Stimulated activated CD8-positive, alpha-beta memory T cell treated with anti-CD3 and anti-CD28 coated beads, Interleukin-4, amount 100 ng/mL, for 24 hours (primary cell): ENCODE results near the gene MRPS34.

Experiments
- DNase-seq: peaks from one replicate; pipeline ENCODE4 v3.0.0-alpha.2; 2020; ENCODE audit warnings: low read depth

Gene MRPS34

DNA sequence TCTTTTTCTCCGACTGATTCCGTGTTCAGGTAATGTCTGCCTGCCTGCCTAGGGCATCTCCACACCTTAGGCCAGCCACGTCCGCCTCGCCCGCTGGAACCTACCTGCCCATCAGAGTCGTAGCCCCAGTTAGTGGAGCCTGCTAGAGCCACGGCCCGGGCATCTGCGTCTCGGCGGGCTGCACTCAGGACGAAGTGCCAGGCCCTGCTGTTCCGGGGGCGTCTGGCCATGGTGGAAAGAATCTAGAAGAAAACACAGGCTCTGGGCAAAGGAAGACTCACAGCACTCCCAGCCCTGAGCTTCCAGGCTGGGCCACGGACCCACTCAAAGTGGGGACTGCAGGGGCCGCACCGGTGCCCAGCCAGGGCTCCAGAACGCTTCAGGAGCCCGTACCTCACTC lies 8.3 kb upstream of the MRPS34 start:
- no peak for DNase-seq

DNA sequence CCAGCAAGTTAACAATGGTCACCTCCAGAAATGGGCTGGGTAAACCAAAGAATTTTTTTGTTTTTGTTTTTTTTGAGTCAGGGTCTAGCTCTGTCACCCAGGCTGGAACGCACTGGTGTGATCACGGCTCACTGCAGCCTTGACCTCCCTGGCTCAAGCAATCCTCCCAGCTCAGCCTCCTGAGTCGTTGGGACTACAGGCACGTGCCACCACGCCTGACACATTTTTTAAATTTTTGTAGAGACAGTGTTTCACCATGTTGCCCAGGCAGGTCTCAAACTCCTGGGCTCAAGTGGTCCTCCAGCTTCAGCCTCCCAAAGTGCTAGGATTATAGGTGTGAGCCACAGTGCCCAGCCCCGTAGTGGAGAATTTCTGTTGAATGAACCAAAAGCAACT lies 7.7 kb upstream of the MRPS34 start:
- DNase-seq = no peak

DNA sequence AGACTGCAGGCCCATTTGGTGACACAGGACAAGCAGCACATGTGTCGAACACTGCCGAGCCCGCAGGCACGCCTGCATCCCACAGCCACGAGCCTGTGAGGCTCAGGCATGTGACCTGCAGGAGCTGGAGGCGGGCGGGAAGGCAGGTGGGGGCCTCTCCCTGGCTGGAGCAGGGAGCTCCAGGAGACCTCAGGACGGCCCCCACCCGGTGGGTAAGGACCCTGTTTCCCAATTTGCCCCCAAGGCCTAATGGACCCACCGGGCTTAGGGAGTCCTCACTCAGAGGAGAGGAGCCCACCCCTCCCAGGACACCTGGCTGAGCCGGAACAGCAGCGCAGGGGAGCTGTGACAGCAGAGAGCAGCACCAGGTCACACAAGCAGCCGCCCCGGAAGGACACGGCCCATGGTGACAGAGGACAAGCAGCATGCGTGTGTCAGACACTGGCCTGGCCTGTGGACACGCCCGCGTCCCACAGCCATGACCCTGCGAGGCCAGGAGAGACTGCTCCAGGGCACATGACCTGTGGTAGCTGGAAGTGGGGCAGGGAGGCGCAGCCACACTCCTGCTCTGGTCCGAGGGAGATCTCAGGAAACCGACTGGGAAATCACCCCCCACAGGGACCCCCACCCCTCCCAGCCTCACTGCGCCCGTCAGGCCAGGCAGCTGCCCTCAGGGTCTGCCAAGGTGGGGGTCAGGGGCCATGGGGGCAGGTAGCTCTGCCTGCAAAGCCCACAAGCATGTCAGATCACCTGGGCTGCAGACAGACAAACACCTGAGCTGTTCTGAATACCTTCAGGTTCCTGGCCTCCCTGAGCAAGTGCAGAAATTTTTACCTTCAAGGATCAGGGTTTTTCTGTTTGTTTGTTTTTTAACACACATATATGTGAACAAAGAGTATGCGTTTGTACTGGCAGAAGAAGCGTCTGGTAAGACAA lies 7.1 kb upstream of the MRPS34 start:
- DNase-seq = no peak

DNA sequence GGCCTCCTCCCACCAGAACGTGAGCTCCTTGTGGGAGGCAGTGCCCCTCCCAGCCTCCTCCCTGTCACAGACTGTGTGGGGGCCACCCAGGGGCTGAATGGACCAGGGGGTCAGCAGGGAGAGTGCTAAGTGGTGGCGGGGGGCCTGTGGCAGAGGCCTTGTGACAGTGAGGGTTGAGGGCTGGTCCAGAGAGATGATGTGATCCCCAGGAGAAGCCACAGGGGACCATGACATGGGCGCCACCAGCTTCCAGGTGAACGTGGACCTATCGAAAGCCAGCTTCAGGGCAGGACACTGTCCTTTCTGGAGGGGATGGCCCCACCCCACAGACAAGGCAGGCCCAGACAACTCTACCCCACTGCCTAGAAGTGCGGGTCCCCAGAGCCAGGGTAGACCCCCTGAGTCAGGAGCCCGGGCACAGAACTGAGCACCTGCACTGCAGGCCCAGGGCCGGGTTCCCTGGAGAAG lies 6.3 kb upstream of the MRPS34 start:
- DNase-seq = no peak

DNA sequence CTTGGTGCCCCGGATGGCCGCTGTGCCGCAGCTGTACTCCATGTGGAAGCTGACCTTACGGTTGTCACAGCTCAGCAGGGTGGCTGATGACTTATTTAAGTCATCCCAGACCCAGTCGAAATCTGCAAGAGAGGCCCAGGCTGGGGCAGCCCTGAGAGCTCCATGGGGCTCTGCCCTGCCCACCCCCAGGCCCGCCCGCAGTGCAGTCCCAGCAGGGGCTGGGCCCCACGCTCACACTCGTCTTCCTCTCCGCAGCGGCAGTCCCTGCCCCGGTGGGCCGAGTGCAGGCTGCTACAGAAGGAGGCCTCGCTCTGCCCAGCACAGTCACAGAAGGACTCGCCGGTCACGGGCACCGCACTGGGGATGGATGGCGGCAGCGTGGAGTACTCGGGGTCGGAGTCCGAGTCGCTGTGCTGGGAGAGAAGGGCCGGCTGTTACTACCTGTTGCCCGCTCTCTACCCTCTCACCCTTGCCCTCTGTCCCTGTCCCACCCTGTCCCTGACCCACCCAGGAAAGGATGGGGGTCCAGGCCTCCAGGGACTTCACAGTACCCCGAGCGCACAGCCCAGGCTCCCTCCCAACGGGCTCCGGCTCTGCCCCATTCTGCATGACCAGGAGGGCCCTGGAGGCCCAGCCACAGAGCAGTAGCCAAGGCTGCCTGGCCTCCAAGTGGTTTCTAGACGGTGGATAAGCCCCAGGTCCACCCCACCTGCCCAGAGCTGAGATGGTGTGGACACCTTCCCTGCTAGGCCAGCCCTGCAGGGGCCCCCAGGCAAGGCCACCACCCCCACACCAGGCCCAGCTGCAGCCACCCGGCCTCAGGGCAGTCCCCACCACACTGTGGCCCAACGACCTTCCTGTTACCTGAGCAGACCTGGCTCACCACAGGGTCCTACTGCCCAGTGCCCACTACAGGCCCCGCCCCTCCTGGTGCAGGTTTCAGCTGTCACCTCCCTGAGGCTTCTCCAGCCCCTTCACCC lies 5.6 kb upstream of the MRPS34 start:
- no peak for DNase-seq

DNA sequence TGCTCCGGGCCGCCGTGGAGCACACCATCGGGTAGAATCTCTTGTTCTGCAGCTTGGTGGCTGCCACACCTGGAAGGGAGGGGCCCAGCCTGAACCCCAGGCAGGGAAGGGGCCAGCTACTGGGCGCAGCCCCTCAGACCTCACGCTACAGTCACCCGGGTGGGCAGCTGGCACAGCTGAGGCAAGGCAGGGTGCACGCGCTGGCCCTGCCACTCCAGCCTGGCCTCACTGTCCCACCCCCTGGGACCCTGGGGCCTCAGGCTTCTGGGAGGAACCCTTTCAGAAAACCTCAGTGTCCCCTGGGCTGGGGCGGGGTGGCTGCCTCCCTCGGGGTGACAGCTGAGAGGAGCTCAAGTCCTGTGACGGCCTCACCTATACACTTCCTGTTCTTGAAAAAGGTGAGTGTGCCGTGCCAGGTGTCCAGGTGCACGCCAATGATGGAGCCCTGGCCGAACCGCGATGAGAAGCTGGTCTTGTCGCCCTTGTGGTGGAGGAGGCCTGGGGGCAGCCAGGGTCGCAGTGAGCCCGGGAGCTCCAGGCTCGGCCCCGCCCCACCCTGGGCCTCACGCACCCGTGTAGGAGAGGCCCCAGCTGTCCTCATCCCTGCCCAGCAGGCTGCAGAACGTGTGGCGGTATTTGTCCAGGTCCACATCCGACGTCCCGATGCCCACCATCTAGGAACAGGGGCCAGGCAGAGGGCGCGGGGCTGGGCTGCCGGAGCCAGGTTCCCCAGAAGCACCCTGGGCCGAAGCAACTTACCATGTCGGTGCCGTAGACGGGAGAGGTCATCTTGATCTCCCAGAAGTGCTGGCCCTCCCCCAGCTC lies 4.7 kb upstream of the MRPS34 start:
- DNase-seq = no peak

DNA sequence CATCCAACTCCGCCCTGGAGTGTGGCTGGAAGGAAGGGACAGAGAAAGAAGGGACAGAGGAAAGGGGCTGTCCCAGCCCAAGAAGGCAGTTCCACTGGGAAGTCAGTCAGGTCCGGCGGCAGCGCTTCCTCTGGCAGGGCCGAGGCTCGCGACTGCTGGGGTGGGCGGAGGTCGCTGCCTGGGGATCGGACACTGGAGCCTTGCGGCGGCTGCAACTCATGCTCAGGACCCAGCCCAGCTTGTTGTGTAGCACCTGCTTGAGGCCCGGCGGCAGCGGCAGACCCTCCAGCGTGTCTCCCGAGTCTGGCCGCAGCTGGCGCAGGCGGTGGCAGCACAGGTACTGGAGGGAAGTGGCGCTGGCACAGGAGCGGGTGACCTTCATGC lies 4.0 kb upstream of the MRPS34 start:
- DNase-seq = no peak

DNA sequence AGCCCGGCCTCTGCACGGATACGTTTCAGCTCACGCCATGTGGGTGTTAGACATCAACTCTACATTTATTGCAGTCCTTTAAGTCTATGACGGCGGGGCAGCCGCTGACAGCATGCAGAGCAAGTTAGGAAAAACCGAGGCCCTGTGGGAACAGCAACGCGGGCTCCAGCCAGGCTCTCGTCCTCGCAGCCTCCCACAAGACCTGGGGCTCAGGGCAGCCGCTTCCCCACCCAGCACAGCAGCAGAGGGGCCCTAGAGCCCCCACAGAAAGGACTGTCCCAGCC lies 3.7 kb upstream of the MRPS34 start:
- no peak for DNase-seq

DNA sequence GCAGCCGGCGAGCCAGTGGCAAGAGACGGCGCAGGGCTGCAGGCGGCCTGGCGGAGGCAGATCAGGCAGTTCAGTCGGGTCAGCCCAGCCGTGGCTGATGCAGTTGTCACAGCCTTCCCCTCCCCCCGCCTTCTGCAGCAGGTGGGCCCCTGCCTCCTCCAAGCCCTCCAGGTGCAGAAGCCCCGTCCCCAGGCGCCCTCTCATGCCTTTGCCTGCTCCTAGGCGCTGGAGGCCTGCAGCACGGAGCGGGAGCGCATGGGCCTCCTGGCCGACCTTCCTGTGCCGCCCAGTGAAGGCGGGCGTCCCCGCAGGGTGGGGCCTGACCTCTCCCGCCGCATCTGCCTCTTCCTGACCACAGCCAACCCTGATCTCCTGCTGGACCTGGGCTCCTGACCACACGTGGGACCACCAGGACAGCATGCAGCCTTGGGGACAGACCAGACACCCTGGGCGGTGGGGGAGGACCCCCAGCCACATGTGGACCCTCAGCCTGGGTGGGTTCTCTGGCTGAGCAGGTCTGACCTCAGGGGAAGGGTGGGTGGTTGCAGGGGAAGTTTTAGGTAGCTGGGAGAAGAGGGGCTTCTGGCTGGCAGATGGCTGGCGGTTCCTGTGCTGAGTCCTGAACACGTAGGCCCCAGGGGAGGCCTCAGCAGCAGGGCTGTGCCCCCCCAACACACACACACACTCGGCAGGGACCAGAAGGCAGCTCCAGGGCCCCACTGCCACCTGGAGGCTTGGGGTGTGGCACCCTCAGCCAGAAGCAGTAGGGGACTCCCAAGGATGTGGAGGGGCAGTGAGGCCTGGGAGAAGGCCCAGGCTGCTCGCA lies 3.1 kb upstream of the MRPS34 start:
- DNase-seq = no peak

DNA sequence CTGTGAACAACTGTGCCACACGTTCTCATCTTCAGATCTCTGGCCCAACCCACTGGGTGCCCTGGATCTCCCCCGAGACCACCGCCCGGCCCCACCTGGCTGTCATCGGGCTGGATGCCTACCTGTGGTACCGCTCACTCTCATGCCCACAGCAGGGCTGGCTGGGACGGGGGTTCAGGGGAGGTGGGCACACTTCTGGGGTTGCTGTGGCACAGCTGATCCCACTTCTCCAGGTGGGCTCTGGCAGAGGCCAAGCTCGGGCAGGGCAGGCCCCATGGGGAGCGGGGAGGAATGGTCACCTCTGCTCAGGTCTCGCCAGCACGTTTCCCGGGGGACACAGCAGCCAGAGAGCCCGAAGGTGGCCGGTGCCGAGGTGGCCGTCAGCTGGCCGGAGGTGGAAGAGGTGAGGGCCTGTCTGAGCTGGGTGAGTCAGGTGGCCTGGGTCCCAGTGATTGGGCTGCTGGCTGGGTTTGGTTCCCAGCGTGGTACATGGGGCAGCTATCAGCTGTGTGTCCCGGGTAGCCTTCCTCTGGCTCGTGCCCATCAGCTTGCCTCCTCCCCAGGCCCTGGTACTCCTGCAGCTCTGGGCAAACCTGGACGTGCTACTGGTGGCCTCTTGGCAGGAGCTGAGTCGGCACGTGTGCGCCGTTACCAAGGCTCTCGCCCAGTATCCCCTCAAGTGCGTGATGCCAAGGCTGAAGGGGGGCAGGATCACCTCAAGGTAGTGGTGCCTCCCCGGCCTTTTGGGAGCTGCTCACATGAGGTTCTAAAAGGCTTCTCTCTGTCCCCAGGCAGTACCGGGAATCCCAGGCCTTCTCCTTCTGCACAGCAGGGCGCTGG lies 2.3 kb upstream of the MRPS34 start:
- no peak for DNase-seq

DNA sequence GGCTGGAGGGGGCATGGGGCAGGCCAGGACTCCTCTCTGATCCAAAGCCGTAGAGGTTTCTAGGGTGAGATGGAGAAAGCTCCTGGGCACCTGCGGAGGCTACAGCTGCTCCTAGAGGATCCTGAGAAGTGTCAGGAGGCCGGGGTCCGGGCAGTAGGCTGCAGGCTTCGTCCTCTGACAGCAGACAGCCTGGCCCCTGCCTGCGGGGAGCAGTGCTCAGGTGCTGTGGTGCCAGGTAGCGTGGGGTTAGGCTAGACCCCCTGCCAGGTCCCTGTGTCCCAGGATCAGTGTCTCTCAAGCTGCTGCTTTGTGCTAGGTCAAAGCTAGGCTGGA lies 1.5 kb upstream of the MRPS34 start:
- no peak for DNase-seq

DNA sequence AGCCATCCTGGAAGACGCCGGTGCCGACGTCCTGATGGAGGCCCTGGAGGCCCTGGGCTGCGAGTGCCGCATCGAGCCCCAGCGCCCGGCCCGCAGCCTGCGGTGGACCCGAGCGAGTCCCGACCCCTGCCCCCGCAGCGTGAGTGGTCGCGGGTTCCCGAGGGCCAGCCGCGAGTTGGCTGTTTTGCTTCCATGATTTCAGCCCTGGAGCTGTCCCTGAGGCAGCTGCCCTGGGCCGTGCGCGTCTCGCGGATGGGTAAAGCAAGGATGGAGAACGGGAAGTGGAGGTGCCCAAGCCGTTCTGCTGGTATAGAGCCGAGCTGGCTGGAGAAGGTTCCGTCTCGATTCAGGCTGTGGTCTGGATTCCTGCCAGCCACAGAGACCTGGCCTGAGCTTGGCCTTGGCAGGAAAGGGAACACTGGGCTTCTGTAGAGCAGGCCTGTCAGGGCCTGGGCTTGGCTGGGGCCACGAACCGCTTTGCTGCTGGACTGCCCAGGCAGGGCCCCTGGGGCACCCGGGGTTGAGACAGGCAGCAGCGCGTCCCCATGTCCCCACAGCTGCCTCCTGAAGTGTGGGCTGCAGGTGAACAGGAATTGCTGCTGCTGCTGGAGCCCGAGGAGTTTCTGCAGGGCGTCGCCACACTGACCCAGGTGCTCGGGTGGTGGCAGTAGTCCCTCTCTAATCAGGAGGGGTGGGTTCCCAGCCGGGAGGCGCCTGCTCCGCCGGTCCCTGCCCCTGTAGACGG lies 941 bp upstream of the MRPS34 start:
- no peak for DNase-seq

DNA sequence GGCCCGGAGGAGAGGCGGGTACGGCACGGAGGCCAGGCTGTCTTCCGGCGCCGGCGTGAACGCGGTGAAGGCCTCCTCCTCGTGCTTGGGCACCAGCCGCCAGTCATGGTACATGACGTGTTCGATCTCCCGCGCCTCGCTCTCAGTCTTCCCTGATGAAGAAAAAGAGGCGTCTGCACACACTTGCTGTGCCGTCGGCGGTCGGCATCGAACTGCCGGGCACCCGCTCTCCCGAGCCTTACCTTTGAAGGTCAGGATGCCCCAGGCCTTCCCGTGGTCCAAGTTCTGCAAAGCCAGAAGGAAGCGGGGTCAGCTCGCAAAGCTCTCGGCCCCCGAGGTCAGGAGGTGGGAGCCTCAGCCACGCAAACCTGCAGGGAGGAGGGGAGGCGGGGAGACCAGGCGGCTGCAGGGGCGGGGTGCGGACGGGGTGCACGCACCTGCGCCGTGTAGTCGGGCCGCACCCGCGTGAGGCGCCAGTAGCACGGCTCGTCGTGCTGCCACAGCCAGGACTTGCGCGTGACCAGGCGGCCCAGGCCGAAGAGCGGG lies 499 bp downstream of the MRPS34 start, which contains the start of gene EME2:
EME2 (plus strand) TSS at position 449 of the 546 bp plus-strand sequence. CDS start 418 bp downstream, outside the sequence.
- DNase-seq = peak; percentile 34

DNA sequence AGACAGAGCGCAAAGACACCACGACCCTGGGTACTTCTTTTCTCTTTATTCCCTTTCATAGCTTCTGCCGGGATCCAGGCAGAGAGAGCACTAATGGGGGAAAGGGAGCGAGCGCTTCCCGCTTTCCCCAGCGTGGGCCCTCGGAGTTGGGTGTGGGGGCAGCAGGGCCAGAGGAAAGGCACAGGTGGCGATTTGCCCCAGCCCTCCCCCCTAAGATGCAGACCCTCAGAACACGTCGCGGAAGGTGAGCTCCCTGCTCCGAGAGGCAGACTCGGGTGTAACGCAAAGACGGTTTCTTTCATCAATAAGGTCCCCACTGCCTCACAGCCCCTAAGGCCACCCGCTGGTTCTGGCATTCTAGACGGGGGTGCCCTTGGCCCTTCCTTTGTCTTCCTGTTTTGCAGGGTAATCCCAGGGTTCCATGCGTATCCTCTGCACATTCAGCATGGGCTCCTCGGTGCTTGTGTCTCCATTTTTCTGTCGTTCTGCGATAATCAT lies 1.0 kb downstream of the MRPS34 start:
- DNase-seq = no peak

DNA sequence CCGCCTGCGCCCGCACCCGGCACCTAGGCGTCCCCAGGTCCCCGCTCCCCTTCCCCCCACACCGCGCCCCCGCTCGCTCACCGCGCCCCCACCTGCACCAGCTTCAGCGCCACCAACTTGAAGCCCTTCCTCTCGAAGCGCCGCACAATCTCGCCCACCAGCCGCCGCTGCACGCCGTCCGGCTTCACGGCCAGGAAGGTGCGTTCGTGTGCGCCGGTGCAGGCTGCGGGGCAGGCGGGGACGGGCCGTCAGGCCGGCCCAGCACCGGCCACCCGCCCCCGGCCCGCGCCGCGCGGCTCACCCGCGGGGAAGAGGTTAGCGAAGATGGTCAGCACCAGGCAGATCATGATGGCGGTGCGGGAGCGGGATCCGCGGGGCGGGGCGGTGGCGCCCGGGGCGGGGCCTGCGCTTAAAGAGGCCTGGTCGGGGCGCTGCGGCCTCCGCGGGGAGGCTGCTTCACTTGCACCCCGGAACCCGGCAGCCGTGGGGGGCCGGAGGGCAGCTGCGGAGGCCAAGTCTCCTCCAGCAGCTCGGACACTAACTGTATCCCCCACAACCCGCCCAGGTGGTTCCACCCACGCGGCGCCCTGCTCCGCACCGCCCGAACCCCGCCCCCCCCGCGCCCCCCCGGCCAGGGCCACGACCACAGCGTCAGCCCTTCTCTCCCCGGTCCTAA lies 1.6 kb downstream of the MRPS34 start, which contains the start of gene NME3:
NME3 (minus strand) TSS at position 356 of the 676 bp plus-strand sequence; CDS start at position 347, 9 bp downstream.
- peak; percentile 69 for DNase-seq

DNA sequence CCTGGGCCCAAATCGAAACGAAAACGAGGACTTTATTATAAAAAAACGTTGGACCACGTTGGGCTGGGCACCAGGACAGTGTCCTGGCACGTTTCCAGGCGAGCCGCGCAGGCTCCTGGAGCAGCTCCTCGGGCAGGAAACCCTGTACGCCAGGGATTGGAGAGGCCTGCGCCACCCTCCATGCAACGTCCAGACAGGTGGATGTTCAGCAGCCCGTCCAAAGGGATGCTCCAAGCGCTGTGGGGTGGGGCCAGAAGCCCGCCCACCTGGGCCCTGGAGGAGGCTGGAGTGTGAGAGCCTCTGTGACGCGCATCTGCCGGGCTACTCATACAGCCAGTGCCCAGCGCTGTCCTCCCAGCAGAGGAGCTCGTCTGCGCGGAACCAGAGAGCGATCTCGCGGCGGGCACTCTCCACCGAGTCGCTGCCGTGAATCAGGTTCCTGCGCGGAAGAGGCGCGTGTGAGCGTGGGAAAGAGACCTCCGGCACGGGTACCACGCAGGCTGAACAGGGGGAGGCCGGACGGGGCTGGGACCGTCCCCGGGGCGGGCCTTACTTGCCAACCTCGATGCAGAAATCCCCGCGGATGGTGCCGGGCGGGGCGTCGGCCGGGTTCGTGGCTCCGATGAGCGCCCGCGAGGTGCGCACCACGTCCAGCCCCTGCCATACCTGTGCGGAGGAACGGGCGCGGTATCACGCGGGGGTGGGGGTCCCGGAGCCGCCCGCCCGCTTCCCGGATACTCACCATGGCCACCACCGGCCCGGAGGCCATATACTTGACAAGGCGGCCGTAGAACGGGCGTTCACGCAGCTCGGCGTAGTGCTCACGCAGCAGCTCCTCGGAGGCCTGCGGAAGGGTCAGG lies 2.4 kb downstream of the MRPS34 start:
- peak; percentile 49 for DNase-seq
